Ovary (tissue), 9 donors: ENCODE results near the gene RGS5. TPM values are rescaled to one million over a fixed set of nuclear protein-coding genes. Genes with fewer than 3 reads are reported as not detected.

ENCODE experiments used
- DNase-seq, 5 donors: peaks; one replicate each; pipeline ENCODE4 v3.0.0-alpha.2; 2019 to 2020
- H3K27ac ChIP-seq, 2 donors: fragments of 200-600 bp; one replicate each; pipeline versions ENCODE4 v1.5.1 to v1.8.0; 2019 to 2022
- H3K27me3 ChIP-seq: fragments of 200-600 bp; one replicate; pipeline ENCODE4 v1.8.0; 2022
- H3K36me3 ChIP-seq: fragments of 200-600 bp; sonication (generic); one replicate; pipeline ENCODE4 v1.5.1; 2019
- H3K4me1 ChIP-seq: one replicate; pipeline ENCODE4 v1.8.1; 2013; ENCODE audit warnings: mild to moderate bottlenecking, moderate library complexity; ENCODE audit not compliant: insufficient read depth
- H3K4me3 ChIP-seq: fragments of 200-600 bp; sonication (generic); one replicate; pipeline ENCODE4 v1.5.1; 2017
- H3K9me3 ChIP-seq, 2 donors: fragments of 200-600 bp in 1 of 2; sonication (generic) in 1 of 2; one replicate each; pipeline versions ENCODE4 v1.5.1 to v1.8.1; 2013 to 2019; ENCODE audit warnings: mild to moderate bottlenecking in 1 of 2, moderate library complexity in 1 of 2
- CTCF ChIP-seq, 3 donors: fragments of 450-650 bp in 2 of 3; fragments of 200-600 bp in 1 of 3; IDR thresholded peaks; one replicate each; pipeline versions ENCODE4 v1.5.1 to v1.8.0; 2016 to 2022; ENCODE audit warnings: antibody characterized with exemption in 3 of 3, mild to moderate bottlenecking in 1 of 3
- EP300 ChIP-seq: sonication (generic); formaldehyde crosslinking; IDR thresholded peaks from one replicate; pipeline ENCODE4 v1.6.1; 2017; ENCODE audit warnings: antibody characterized with exemption
- POLR2A ChIP-seq: fragments of 450-650 bp; IDR thresholded peaks from one replicate; pipeline ENCODE4 v1.6.1; 2017; ENCODE audit warnings: antibody characterized with exemption, mild to moderate bottlenecking, moderate library complexity
- WGBS, 3 donors: extraction: QIAGEN DNeasy Blood & Tissue Kit in 1 of 3; methylation state at CpG; one replicate each; pipeline versions ENCODE4 v1.1.5 to v1.1.7; 2013 to 2017; 5-methylcytosine and 5-hydroxymethylcytosine counted together
- intact Hi-C, 4 donors: fragments of 100-400 bp; cut with DNase I; formaldehyde crosslinking; loops; one replicate each; pipeline versions ENCODE4 v1.11.0 to v1.15.1; 2022 to 2023
- polyA plus RNA-seq, 2 donors: library from polyadenylated mRNA; stranded (reverse); fragments of 200-250 nt in 1 of 2; fragments of 350-450 nt in 1 of 2; fragmentation: Illumina TruSeq in 1 of 2; extraction: RNeasy Lipid Tissue Mini Kit (QIAGEN cat#74804) in 1 of 2; gene quantifications; one replicate each; pipeline ENCODE4 v1.2.3, GENCODE V29; 2013 to 2014
- total RNA-seq, 7 donors: library from RNA; depleted of rRNA in 2 of 7; stranded (reverse); fragments of >200 nt in 2 of 7; fragmentation: NEBNext Ultra II Directional in 3 of 7; extraction: Animal tissue kit (Norgen Biotek cat#: 25700) in 3 of 7; gene quantifications; one replicate each; pipeline versions ENCODE4 v1.1.0 to v1.2.4, GENCODE V29; 2016 to 2023
- donor health status: DM: no; HTN: no; CAD: no; lungs with moderate emphysema.
- donor health status: DM: no; HTN: no; CAD: no.
- donor health status: Bipolar disorder and iron deficiency.
- donor health status: DM: yes; HTN: yes; CAD: no.
- donor health status: DM: no; HTN: no; CAD: no.
- donor health status: DM: yes; HTN: yes; CAD: no.

The RGS5 gene
- total and polyA plus RNA-seq, 9 donors = 12.2 to 157 (median 44.2) TPM

- no peak for DNase-seq
- Histone ChIP-seq H3K27ac (no peak overlapping the region), H3K27me3 (no peaks in the 10 kb centered on the region), H3K9me3 (no peaks in the 10 kb centered on the region), H3K4me1 (no peaks in the 10 kb centered on the region), H3K4me3 (no peak overlapping the region), H3K36me3 (no peaks in the 10 kb centered on the region)
- no peak for TF ChIP-seq EP300
- TF ChIP-seq POLR2A = no peak
- no peak for TF ChIP-seq CTCF (IDR thresholded peaks at IDR 0.05)
- intact Hi-C loops = no loop called here
- 53 to 77% (median 70%) methylated on average over 4 of the region's 4 CpGs for WGBS, 3 donors
These were observed 5.7 kb downstream of the RGS5 start for GRCh38 chr1:163197022-163197421.

GRCh38 chr1:163196449-163196787 lies 6.3 kb downstream of the RGS5 start:
- H3K4me1 ChIP-seq = no peaks in the 10 kb centered on the region
- no peak for TF ChIP-seq POLR2A
- no peak overlapping the region for H3K4me3 ChIP-seq
- no peak for DNase-seq
- no peaks in the 10 kb centered on the region for H3K27me3 ChIP-seq
- H3K27ac ChIP-seq = no peak overlapping the region
- no peaks in the 10 kb centered on the region for H3K9me3 ChIP-seq
- intact Hi-C loops = no loop called here
- H3K36me3 ChIP-seq = no peaks in the 10 kb centered on the region

GRCh38 chr1:163195728-163196448 lies 6.8 kb downstream of the RGS5 start:
- DNase-seq = no peak
- TF ChIP-seq POLR2A = no peak
- TF ChIP-seq CTCF (IDR thresholded peaks at IDR 0.05) = no peak
- no peak for TF ChIP-seq EP300
- Histone ChIP-seq H3K27ac (no peak overlapping the region), H3K36me3 (no peaks in the 10 kb centered on the region), H3K4me1 (no peaks in the 10 kb centered on the region), H3K9me3 (no peaks in the 10 kb centered on the region), H3K4me3 (no peak overlapping the region), H3K27me3 (no peaks in the 10 kb centered on the region)
- intact Hi-C loops = no loop called here
- WGBS, 3 donors = 18 to 24% (median 19%) methylated on average over 5 of the region's 5 CpGs

- H3K4me3 ChIP-seq = no peak overlapping the region
- WGBS, 3 donors = 90 to 100% (median 93%) methylated on average over 1 of the region's 1 CpG
- H3K27ac ChIP-seq = no peak overlapping the region
- no peaks in the 10 kb centered on the region for H3K36me3 ChIP-seq
- H3K27me3 ChIP-seq = no peaks in the 10 kb centered on the region
- no peaks in the 10 kb centered on the region for H3K4me1 ChIP-seq
- no peak for DNase-seq
- intact Hi-C loops = no loop called here
- TF ChIP-seq POLR2A (no peak), EP300 (no peak), CTCF (IDR thresholded peaks at IDR 0.05) (no peak)
- no peaks in the 10 kb centered on the region for H3K9me3 ChIP-seq
These were observed 11.4 kb downstream of the RGS5 start for GRCh38 chr1:163191301-163191700.

GRCh38 chr1:163188947-163189346 lies 13.8 kb downstream of the RGS5 start:
- intact Hi-C loops = no loop called here
- WGBS, 3 donors = 87 to 90% (median 88%) methylated on average over 3 of the region's 3 CpGs
- Histone ChIP-seq H3K4me1 (no peaks in the 10 kb centered on the region), H3K27me3 (no peaks in the 10 kb centered on the region), H3K27ac (no peak overlapping the region), H3K4me3 (no peak overlapping the region), H3K9me3 (no peaks in the 10 kb centered on the region), H3K36me3 (no peaks in the 10 kb centered on the region)
- TF ChIP-seq EP300 (no peak), POLR2A (no peak), CTCF (IDR thresholded peaks at IDR 0.05) (no peak)
- DNase-seq = no peak
